H1 (cell line): Measurements from ENCODE around the gene SPDEF. TPM values are rescaled to one million over a fixed set of nuclear protein-coding genes. Genes with fewer than 3 reads are reported as not detected.

Experiments
- FOSL1 ChIP-seq: IDR thresholded peaks from 2 replicates; pipeline ENCODE4 v1.6.1; 2011; ENCODE audit warnings: mild to moderate bottlenecking, low read depth, low read length, moderate library complexity; ENCODE audit not compliant: insufficient read depth
- GABPA ChIP-seq: IDR thresholded peaks from 2 replicates; pipeline ENCODE4 v1.6.1; 2011; ENCODE audit warnings: mild to moderate bottlenecking, low read length, moderate library complexity, borderline replicate concordance; ENCODE audit not compliant: insufficient read depth
- MAFK ChIP-seq: IDR thresholded peaks from 2 replicates; pipeline ENCODE4 v1.6.1; 2012; ENCODE audit warnings: low read depth, mild to moderate bottlenecking, improper control_type of control experiment, low read length
- RAD21 ChIP-seq, 2 experiments: IDR thresholded peaks in 1 of 2; conservative IDR thresholded peaks in 1 of 2; 2 replicates each; pipeline ENCODE4 v1.6.1; 2011; ENCODE audit warnings: low read depth in 2 of 2, low read length in 2 of 2, improper control_type of control experiment in 1 of 2, inconsistent platforms in 1 of 2, mild to moderate bottlenecking in 1 of 2, moderate library complexity in 1 of 2
- SAP30 ChIP-seq: fragments of 300-600 bp; sonication (generic); IDR thresholded peaks from 2 replicates; pipeline ENCODE4 v1.7.1; 2012; ENCODE audit warnings: low read length, moderate library complexity, mild to moderate bottlenecking, inconsistent platforms; ENCODE audit not compliant: insufficient read depth, insufficient replicate concordance
- SUZ12 ChIP-seq: fragments of 200-600 bp; sonication (generic); IDR thresholded peaks from 2 replicates; pipeline ENCODE4 v1.6.1; 2012; ENCODE audit warnings: mild to moderate bottlenecking, inconsistent platforms, low read length, moderate library complexity, mixed read lengths
- YY1 ChIP-seq: IDR thresholded peaks from 2 replicates; pipeline ENCODE4 v1.6.1; 2011; ENCODE audit warnings: low read depth, mild to moderate bottlenecking, low read length
- polyA plus RNA-seq, 7 experiments: library from polyadenylated mRNA; depleted of rRNA in 3 of 7; stranded (reverse) in 5 of 7; unstranded in 2 of 7; fragments of >200 nt in 5 of 7; fragments of 200-250 nt in 2 of 7; gene quantifications; 1 replicate in 5 of 7; 2 replicates in 1 of 7; 4 replicates in 1 of 7; pipeline versions ENCODE4 v1.2.1 to v1.2.3, GENCODE V29; 2011 to 2013; ENCODE audit warnings: missing spikeins in 2 of 7, mixed read lengths in 2 of 7
- total RNA-seq: library from RNA; stranded (reverse); fragmentation: NEBNext Ultra II Directional; extraction: Animal tissue kit (Norgen Biotek cat#: 25700); gene quantifications from 2 replicates; pipeline ENCODE4 v1.2.1, GENCODE V29; 2021
- TF ChIP-seq, protein P1 (sequence below): fragments of 300-600 bp; sonication (generic); IDR thresholded peaks from 2 replicates; pipeline ENCODE4 v1.7.1; 2012; ENCODE audit warnings: low read length, moderate library complexity, mild to moderate bottlenecking, inconsistent platforms; ENCODE audit not compliant: insufficient replicate concordance

The SPDEF gene
- total and polyA plus RNA-seq, 2 of the 8 experiments (the other 6 are each of a cell fraction or from before 2014, with no cell fraction given), result 0.15 to 0.30 TPM

DNA sequence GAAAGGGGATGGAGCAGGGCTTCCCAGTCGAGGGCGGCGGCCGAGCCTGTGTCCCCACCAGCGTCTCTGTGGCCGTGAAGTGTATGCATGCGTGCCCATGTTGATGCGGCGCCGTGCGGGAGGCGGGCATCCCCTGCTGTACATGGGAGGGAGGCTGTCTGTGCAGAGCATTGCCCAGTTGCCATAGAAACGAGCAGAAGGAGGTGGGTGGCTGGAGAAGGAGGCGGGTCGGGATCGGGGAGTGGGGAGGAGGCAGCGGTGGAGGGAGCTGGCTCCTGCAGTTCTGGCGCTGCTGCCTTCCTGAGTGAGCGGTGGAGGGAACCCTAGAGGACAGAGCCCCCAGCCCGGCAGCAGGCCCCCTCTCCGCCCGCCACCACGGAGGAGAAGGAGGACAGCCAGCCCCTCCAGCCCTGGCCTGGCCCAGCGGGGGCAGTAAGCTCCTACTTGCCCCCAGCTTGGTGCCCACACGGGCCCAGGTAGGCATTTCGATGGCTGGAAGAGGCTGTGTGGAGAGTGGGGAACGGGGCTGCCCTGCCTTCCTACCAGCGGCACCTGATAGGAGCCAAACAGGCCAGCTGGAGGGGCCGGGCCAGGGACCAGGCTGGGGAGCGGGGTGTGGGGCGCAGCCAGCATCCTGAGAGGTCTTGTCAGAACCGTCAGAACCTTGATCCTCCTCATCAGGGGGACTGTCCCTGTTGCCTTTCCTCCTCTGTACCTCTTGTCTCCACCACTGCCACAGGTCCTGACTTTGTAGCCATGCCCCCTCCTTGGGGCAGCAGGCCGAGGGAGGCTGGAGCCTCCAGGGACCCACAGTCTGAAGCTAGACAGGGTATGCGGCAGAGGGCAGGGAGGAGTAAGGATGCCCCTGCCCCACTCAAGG is 41.3 kb downstream of the SPDEF start (continued):
- TF ChIP-seq, protein P1, sequence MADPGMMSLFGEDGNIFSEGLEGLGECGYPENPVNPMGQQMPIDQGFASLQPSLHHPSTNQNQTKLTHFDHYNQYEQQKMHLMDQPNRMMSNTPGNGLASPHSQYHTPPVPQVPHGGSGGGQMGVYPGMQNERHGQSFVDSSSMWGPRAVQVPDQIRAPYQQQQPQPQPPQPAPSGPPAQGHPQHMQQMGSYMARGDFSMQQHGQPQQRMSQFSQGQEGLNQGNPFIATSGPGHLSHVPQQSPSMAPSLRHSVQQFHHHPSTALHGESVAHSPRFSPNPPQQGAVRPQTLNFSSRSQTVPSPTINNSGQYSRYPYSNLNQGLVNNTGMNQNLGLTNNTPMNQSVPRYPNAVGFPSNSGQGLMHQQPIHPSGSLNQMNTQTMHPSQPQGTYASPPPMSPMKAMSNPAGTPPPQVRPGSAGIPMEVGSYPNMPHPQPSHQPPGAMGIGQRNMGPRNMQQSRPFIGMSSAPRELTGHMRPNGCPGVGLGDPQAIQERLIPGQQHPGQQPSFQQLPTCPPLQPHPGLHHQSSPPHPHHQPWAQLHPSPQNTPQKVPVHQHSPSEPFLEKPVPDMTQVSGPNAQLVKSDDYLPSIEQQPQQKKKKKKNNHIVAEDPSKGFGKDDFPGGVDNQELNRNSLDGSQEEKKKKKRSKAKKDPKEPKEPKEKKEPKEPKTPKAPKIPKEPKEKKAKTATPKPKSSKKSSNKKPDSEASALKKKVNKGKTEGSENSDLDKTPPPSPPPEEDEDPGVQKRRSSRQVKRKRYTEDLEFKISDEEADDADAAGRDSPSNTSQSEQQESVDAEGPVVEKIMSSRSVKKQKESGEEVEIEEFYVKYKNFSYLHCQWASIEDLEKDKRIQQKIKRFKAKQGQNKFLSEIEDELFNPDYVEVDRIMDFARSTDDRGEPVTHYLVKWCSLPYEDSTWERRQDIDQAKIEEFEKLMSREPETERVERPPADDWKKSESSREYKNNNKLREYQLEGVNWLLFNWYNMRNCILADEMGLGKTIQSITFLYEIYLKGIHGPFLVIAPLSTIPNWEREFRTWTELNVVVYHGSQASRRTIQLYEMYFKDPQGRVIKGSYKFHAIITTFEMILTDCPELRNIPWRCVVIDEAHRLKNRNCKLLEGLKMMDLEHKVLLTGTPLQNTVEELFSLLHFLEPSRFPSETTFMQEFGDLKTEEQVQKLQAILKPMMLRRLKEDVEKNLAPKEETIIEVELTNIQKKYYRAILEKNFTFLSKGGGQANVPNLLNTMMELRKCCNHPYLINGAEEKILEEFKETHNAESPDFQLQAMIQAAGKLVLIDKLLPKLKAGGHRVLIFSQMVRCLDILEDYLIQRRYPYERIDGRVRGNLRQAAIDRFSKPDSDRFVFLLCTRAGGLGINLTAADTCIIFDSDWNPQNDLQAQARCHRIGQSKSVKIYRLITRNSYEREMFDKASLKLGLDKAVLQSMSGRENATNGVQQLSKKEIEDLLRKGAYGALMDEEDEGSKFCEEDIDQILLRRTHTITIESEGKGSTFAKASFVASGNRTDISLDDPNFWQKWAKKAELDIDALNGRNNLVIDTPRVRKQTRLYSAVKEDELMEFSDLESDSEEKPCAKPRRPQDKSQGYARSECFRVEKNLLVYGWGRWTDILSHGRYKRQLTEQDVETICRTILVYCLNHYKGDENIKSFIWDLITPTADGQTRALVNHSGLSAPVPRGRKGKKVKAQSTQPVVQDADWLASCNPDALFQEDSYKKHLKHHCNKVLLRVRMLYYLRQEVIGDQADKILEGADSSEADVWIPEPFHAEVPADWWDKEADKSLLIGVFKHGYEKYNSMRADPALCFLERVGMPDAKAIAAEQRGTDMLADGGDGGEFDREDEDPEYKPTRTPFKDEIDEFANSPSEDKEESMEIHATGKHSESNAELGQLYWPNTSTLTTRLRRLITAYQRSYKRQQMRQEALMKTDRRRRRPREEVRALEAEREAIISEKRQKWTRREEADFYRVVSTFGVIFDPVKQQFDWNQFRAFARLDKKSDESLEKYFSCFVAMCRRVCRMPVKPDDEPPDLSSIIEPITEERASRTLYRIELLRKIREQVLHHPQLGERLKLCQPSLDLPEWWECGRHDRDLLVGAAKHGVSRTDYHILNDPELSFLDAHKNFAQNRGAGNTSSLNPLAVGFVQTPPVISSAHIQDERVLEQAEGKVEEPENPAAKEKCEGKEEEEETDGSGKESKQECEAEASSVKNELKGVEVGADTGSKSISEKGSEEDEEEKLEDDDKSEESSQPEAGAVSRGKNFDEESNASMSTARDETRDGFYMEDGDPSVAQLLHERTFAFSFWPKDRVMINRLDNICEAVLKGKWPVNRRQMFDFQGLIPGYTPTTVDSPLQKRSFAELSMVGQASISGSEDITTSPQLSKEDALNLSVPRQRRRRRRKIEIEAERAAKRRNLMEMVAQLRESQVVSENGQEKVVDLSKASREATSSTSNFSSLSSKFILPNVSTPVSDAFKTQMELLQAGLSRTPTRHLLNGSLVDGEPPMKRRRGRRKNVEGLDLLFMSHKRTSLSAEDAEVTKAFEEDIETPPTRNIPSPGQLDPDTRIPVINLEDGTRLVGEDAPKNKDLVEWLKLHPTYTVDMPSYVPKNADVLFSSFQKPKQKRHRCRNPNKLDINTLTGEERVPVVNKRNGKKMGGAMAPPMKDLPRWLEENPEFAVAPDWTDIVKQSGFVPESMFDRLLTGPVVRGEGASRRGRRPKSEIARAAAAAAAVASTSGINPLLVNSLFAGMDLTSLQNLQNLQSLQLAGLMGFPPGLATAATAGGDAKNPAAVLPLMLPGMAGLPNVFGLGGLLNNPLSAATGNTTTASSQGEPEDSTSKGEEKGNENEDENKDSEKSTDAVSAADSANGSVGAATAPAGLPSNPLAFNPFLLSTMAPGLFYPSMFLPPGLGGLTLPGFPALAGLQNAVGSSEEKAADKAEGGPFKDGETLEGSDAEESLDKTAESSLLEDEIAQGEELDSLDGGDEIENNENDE, result no peak
- TF ChIP-seq MAFK, result no peak
- TF ChIP-seq SAP30, result no peak
- no peak for TF ChIP-seq FOSL1
- TF ChIP-seq SUZ12, result peak; percentile 5; the same call in 1 of the 2 replicates
- TF ChIP-seq YY1, result no peak
- no peak for TF ChIP-seq GABPA
- TF ChIP-seq RAD21 (IDR thresholded peaks at IDR 0.05 in 1 of 2, conservative IDR thresholded peaks at IDR 0.05 in 1 of 2; ENCODE audit: low read depth in 2 of 2, low read length in 2 of 2), result no peak
- TF ChIP-seq, all 59 proteins: peak for 6
